Measurements from ENCODE around the gene TSPEAR.
"Not testable (repeated sequence)": the region's sequence is repeated elsewhere in the genome, so short reads cannot be mapped to it uniquely, and the experiment has no call there.

The TSPEAR gene

GRCh38 chr21:44614961-44615391 lies 96.4 kb downstream of the TSPEAR start:
- Histone ChIP-seq H3K36me3 (ENCODE audit: control insufficient read depth in 2 of 2, insufficient read depth in 2 of 2, low read length in 2 of 2) (no peaks in the 10 kb centered on the region), H3K4me1 (ENCODE audit: control insufficient read depth, insufficient read depth, low read length) (no peaks in the 10 kb centered on the region), H3K9ac (ENCODE audit: low read length in 2 of 2) (no peak overlapping the region), H3K27ac (ENCODE audit: low read length) (no peak overlapping the region), H3K27me3 (ENCODE audit: control insufficient read depth in 1 of 2, insufficient read depth in 2 of 2, low read length in 2 of 2) (peaks cover 2 to 8% of the 10 kb centered on the region in 2 donors), H3K9me3 (ENCODE audit: control insufficient read depth in 2 of 2, low read length in 2 of 2) (peaks cover under 1 to 12% of the 10 kb centered on the region in 2 donors), H3K4me3 (ENCODE audit: low read length in 2 of 2) (no peak overlapping the region)

GRCh38 chr21:44614161-44614631 lies 97.2 kb downstream of the TSPEAR start:
- no peaks in the 10 kb centered on the region for H3K4me1 ChIP-seq (ENCODE audit: control insufficient read depth, insufficient read depth, low read length)
- H3K36me3 ChIP-seq (ENCODE audit: control insufficient read depth in 2 of 2, insufficient read depth in 2 of 2, low read length in 2 of 2): no peaks in the 10 kb centered on the region
- H3K9ac ChIP-seq (ENCODE audit: low read length in 2 of 2): no peak overlapping the region
- H3K9me3 ChIP-seq (ENCODE audit: control insufficient read depth in 2 of 2, low read length in 2 of 2): peaks cover 3 to 9% of the 10 kb centered on the region in 2 donors
- no peak overlapping the region for H3K4me3 ChIP-seq (ENCODE audit: low read length in 2 of 2)
- H3K27me3 ChIP-seq (ENCODE audit: control insufficient read depth in 1 of 2, insufficient read depth in 2 of 2, low read length in 2 of 2): peaks cover 2 to 8% of the 10 kb centered on the region in 2 donors
- H3K27ac ChIP-seq (ENCODE audit: low read length): no peak overlapping the region

- H3K4me1 ChIP-seq (ENCODE audit: control insufficient read depth, insufficient read depth, low read length): no peaks in the 10 kb centered on the region
- no peak overlapping the region for H3K27ac ChIP-seq (ENCODE audit: low read length)
- H3K4me3 ChIP-seq (ENCODE audit: low read length in 2 of 2): no peak overlapping the region
- H3K9ac ChIP-seq (ENCODE audit: low read length in 2 of 2): no peak overlapping the region
- peaks cover 2 to 6% of the 10 kb centered on the region in 2 donors for H3K27me3 ChIP-seq (ENCODE audit: control insufficient read depth in 1 of 2, insufficient read depth in 2 of 2, low read length in 2 of 2)
- H3K9me3 ChIP-seq (ENCODE audit: control insufficient read depth in 2 of 2, low read length in 2 of 2): peaks cover 3 to 6% of the 10 kb centered on the region in 2 donors
- no peaks in the 10 kb centered on the region for H3K36me3 ChIP-seq (ENCODE audit: control insufficient read depth in 2 of 2, insufficient read depth in 2 of 2, low read length in 2 of 2)
These were observed 97.8 kb downstream of the TSPEAR start for GRCh38 chr21:44613386-44614155.

- no peak overlapping the region for H3K4me3 ChIP-seq (ENCODE audit: low read length in 2 of 2)
- no peak overlapping the region for H3K9ac ChIP-seq (ENCODE audit: low read length in 2 of 2)
- peaks cover 2 to 6% of the 10 kb centered on the region in 2 donors for H3K27me3 ChIP-seq (ENCODE audit: control insufficient read depth in 1 of 2, insufficient read depth in 2 of 2, low read length in 2 of 2)
- H3K4me1 ChIP-seq (ENCODE audit: control insufficient read depth, insufficient read depth, low read length): no peaks in the 10 kb centered on the region
- H3K9me3 ChIP-seq (ENCODE audit: control insufficient read depth in 2 of 2, low read length in 2 of 2): peaks cover 3 to 6% of the 10 kb centered on the region in 2 donors
- no peak overlapping the region for H3K27ac ChIP-seq (ENCODE audit: low read length)
- no peaks in the 10 kb centered on the region for H3K36me3 ChIP-seq (ENCODE audit: control insufficient read depth in 2 of 2, insufficient read depth in 2 of 2, low read length in 2 of 2)
These were observed 98.6 kb downstream of the TSPEAR start for GRCh38 chr21:44612669-44613229.

GRCh38 chr21:44612029-44612486 lies 99.3 kb downstream of the TSPEAR start, which contains the start of gene KRTAP10-8:
TSS of gene KRTAP10-8 (plus strand) at chr21:44612079. CDS start at chr21:44612101, 22 bp downstream.
- Histone ChIP-seq H3K4me3 (ENCODE audit: low read length in 2 of 2) (no peak within 1 kb of the TSS), H3K9me3 (ENCODE audit: control insufficient read depth in 2 of 2, low read length in 2 of 2) (peaks cover 3 to 6% of the 10 kb centered on the region in 2 donors), H3K4me1 (ENCODE audit: control insufficient read depth, insufficient read depth, low read length) (no peaks in the 10 kb centered on the region), H3K9ac (ENCODE audit: low read length in 2 of 2) (no peak within 1 kb of the TSS), H3K36me3 (ENCODE audit: control insufficient read depth in 2 of 2, insufficient read depth in 2 of 2, low read length in 2 of 2) (no peaks in the 10 kb centered on the region), H3K27ac (ENCODE audit: low read length) (no peak within 1 kb of the TSS), H3K27me3 (ENCODE audit: control insufficient read depth in 1 of 2, insufficient read depth in 2 of 2, low read length in 2 of 2) (peaks cover 2 to 6% of the 10 kb centered on the region in 2 donors)

GRCh38 chr21:44611551-44611950 lies 99.8 kb downstream of the TSPEAR start:
- Histone ChIP-seq H3K9ac (ENCODE audit: low read length in 2 of 2) (no peak overlapping the region), H3K27me3 (ENCODE audit: control insufficient read depth in 1 of 2, insufficient read depth in 2 of 2, low read length in 2 of 2) (peaks cover 2 to 6% of the 10 kb centered on the region in 2 donors), H3K9me3 (ENCODE audit: control insufficient read depth in 2 of 2, low read length in 2 of 2) (peaks cover 3 to 6% of the 10 kb centered on the region in 2 donors)

GRCh38 chr21:44610157-44610843 lies 101.1 kb downstream of the TSPEAR start:
- H3K36me3 ChIP-seq (ENCODE audit: control insufficient read depth in 2 of 2, insufficient read depth in 2 of 2, low read length in 2 of 2); H3K27ac ChIP-seq (ENCODE audit: low read length); H3K9ac ChIP-seq (ENCODE audit: low read length in 2 of 2); H3K9me3 ChIP-seq (ENCODE audit: control insufficient read depth in 2 of 2, low read length in 2 of 2); H3K4me1 ChIP-seq (ENCODE audit: control insufficient read depth, insufficient read depth, low read length); H3K4me3 ChIP-seq (ENCODE audit: low read length in 2 of 2); H3K27me3 ChIP-seq (ENCODE audit: control insufficient read depth in 1 of 2, insufficient read depth in 2 of 2, low read length in 2 of 2): not testable (repeated sequence)

More at GRCh38 chr21:44611551-44611950, 99.8 kb downstream of the TSPEAR start:
- no peak overlapping the region for H3K4me3 ChIP-seq (ENCODE audit: low read length in 2 of 2)
- no peaks in the 10 kb centered on the region for H3K4me1 ChIP-seq (ENCODE audit: control insufficient read depth, insufficient read depth, low read length)
- no peaks in the 10 kb centered on the region for H3K36me3 ChIP-seq (ENCODE audit: control insufficient read depth in 2 of 2, insufficient read depth in 2 of 2, low read length in 2 of 2)
- no peak overlapping the region for H3K27ac ChIP-seq (ENCODE audit: low read length)

- H3K9me3 ChIP-seq (ENCODE audit: control insufficient read depth in 2 of 2, low read length in 2 of 2): peaks cover 3 to 6% of the 10 kb centered on the region in 2 donors
- no peak overlapping the region for H3K27ac ChIP-seq (ENCODE audit: low read length)
- no peak overlapping the region for H3K4me3 ChIP-seq (ENCODE audit: low read length in 2 of 2)
- no peaks in the 10 kb centered on the region for H3K4me1 ChIP-seq (ENCODE audit: control insufficient read depth, insufficient read depth, low read length)
- no peaks in the 10 kb centered on the region for H3K36me3 ChIP-seq (ENCODE audit: control insufficient read depth in 2 of 2, insufficient read depth in 2 of 2, low read length in 2 of 2)
- H3K9ac ChIP-seq (ENCODE audit: low read length in 2 of 2): no peak overlapping the region
- H3K27me3 ChIP-seq (ENCODE audit: control insufficient read depth in 1 of 2, insufficient read depth in 2 of 2, low read length in 2 of 2): peaks cover 0 to 5% of the 10 kb centered on the region in 2 donors
These were observed 102.2 kb downstream of the TSPEAR start for GRCh38 chr21:44609193-44609592.

- Histone ChIP-seq H3K27ac (ENCODE audit: low read length) (no peak overlapping the region), H3K9ac (ENCODE audit: low read length in 2 of 2) (no peak overlapping the region), H3K27me3 (ENCODE audit: control insufficient read depth in 1 of 2, insufficient read depth in 2 of 2, low read length in 2 of 2) (peaks cover 5 to 15% of the 10 kb centered on the region in 2 donors), H3K4me3 (ENCODE audit: low read length in 2 of 2) (no peak overlapping the region), H3K4me1 (ENCODE audit: control insufficient read depth, insufficient read depth, low read length) (no peaks in the 10 kb centered on the region), H3K36me3 (ENCODE audit: control insufficient read depth in 2 of 2, insufficient read depth in 2 of 2, low read length in 2 of 2) (no peaks in the 10 kb centered on the region), H3K9me3 (ENCODE audit: control insufficient read depth in 2 of 2, low read length in 2 of 2) (peaks cover 1 to 3% of the 10 kb centered on the region in 2 donors)
These were observed 104.9 kb downstream of the TSPEAR start for GRCh38 chr21:44606495-44606894.

- peaks cover 5 to 21% of the 10 kb centered on the region in 2 donors for H3K27me3 ChIP-seq (ENCODE audit: control insufficient read depth in 1 of 2, insufficient read depth in 2 of 2, low read length in 2 of 2)
- no peaks in the 10 kb centered on the region for H3K36me3 ChIP-seq (ENCODE audit: control insufficient read depth in 2 of 2, insufficient read depth in 2 of 2, low read length in 2 of 2)
- H3K9me3 ChIP-seq (ENCODE audit: control insufficient read depth in 2 of 2, low read length in 2 of 2): no peaks in the 10 kb centered on the region
- no peak overlapping the region for H3K9ac ChIP-seq (ENCODE audit: low read length in 2 of 2)
- no peak overlapping the region for H3K27ac ChIP-seq (ENCODE audit: low read length)
- H3K4me3 ChIP-seq (ENCODE audit: low read length in 2 of 2): no peak overlapping the region
- no peaks in the 10 kb centered on the region for H3K4me1 ChIP-seq (ENCODE audit: control insufficient read depth, insufficient read depth, low read length)
These were observed 107.5 kb downstream of the TSPEAR start for GRCh38 chr21:44603911-44604310.

Data from stomach smooth muscle (tissue), 2 donors.